Osteocyte (in vitro differentiated cells): Measurements from ENCODE around the gene LAMTOR3. TPM values are rescaled to one million over a fixed set of nuclear protein-coding genes. Genes with fewer than 3 reads are reported as not detected.

Source experiments
- DNase-seq: peaks from one replicate; pipeline ENCODE4 v3.0.0; 2021; ENCODE audit warnings: mixed read lengths; ENCODE audit not compliant: unreplicated experiment; ENCODE audit errors: extremely low spot score
- H3K27ac Mint-ChIP-seq: one replicate; pipeline ENCODE4 v1.8.0; 2021; ENCODE audit warnings: mild to moderate bottlenecking, mixed read lengths; ENCODE audit not compliant: unreplicated experiment
- H3K27me3 Mint-ChIP-seq: one replicate; pipeline ENCODE4 v1.8.0; 2021; ENCODE audit warnings: mixed read lengths; ENCODE audit not compliant: unreplicated experiment
- H3K36me3 Mint-ChIP-seq: one replicate; pipeline ENCODE4 v1.8.0; 2021; ENCODE audit warnings: mixed read lengths; ENCODE audit not compliant: unreplicated experiment
- H3K4me1 Mint-ChIP-seq: one replicate; pipeline ENCODE4 v1.8.0; 2021; ENCODE audit warnings: mixed read lengths; ENCODE audit not compliant: unreplicated experiment
- H3K4me3 Mint-ChIP-seq: one replicate; pipeline ENCODE4 v1.8.0; 2021; ENCODE audit warnings: mild to moderate bottlenecking, moderate library complexity, mixed read lengths; ENCODE audit not compliant: unreplicated experiment
- H3K9me3 Mint-ChIP-seq: one replicate; pipeline ENCODE4 v1.8.0; 2021; ENCODE audit warnings: mixed read lengths; ENCODE audit not compliant: unreplicated experiment
- total RNA-seq: library from RNA; stranded (reverse); gene quantifications from 2 replicates; pipeline ENCODE4 v1.2.1, GENCODE V29; 2021
- TF ChIP-seq, protein P1 (sequence below): fragments of 200-600 bp; sonication (generic); IDR thresholded peaks from 2 replicates; pipeline ENCODE4 v1.5.0; 2021; ENCODE audit warnings: antibody characterized with exemption, mild to moderate bottlenecking, moderate library complexity

LAMTOR3 gene
- total RNA-seq, 1 donor from 2014 or later, result 44.7 TPM

DNA sequence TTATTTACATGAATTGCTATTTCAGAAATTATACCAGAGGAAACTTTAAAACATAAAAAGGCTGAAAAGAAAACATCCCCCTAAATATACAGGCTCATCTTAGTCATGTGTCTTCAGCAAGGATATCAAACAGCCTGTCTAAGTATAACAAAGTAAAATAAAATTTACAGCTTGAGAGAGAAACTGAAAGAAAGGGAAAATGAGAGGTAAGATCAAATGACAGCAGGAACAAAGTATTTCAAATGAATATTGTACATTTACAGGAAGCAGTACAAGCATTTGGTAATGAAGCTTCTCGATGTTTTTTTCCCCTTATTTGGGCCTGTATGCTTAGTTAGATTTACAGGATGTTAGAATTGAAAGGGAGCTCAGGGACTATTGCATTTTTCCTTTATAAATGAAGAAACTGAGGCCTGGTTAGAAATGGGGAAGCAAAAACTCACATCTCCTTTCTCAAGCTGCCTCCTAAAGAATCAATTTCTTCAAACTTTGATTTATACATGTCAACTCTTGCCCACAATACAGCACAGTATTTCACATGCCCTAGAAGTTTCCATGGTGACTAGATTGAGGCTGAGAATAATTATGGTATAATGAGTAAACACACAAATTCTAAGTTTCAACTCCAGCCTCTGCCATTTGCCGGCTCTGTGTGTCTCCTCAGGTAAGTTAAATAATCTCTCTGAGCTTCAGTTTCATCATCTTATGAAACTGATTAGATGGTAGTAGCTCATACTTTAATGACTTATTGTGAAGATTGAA, 48.3 kb downstream of the LAMTOR3 start:
- Mint-ChIP-seq H3K4me3 (no peak overlapping the region), H3K9me3 (no peaks in the 10 kb centered on the region), H3K36me3 (no peaks in the 10 kb centered on the region), H3K27me3 (peaks cover 6% of the 10 kb centered on the region), H3K4me1 (no peaks in the 10 kb centered on the region), H3K27ac (no peak overlapping the region)
- TF ChIP-seq, protein P1, sequence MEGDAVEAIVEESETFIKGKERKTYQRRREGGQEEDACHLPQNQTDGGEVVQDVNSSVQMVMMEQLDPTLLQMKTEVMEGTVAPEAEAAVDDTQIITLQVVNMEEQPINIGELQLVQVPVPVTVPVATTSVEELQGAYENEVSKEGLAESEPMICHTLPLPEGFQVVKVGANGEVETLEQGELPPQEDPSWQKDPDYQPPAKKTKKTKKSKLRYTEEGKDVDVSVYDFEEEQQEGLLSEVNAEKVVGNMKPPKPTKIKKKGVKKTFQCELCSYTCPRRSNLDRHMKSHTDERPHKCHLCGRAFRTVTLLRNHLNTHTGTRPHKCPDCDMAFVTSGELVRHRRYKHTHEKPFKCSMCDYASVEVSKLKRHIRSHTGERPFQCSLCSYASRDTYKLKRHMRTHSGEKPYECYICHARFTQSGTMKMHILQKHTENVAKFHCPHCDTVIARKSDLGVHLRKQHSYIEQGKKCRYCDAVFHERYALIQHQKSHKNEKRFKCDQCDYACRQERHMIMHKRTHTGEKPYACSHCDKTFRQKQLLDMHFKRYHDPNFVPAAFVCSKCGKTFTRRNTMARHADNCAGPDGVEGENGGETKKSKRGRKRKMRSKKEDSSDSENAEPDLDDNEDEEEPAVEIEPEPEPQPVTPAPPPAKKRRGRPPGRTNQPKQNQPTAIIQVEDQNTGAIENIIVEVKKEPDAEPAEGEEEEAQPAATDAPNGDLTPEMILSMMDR, result no peak
- no peak for DNase-seq

DNA sequence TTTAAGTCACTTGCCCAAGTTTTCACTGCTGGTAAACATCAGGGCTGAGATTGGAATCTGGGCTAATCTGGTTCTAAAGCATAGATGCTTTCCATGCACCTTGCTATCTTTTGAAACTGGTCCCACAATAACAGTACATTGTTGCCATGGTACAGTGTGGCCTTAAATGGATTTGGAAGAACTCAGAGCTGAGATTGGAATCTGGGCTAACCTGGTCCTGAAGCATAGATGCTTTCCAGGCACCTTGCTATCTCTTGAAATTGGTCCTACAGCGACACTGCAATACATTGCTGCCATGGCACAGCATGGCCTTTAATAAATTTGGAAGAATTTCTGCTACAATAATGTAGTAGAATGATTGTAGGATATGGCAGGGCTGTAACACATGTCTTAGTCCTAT, 49.0 kb downstream of the LAMTOR3 start:
- TF ChIP-seq, protein P1, result no peak
- Mint-ChIP-seq H3K27ac (no peak overlapping the region), H3K4me3 (no peak overlapping the region), H3K27me3 (peaks cover 6% of the 10 kb centered on the region), H3K36me3 (no peaks in the 10 kb centered on the region), H3K4me1 (no peaks in the 10 kb centered on the region), H3K9me3 (no peaks in the 10 kb centered on the region)
- no peak for DNase-seq

DNA sequence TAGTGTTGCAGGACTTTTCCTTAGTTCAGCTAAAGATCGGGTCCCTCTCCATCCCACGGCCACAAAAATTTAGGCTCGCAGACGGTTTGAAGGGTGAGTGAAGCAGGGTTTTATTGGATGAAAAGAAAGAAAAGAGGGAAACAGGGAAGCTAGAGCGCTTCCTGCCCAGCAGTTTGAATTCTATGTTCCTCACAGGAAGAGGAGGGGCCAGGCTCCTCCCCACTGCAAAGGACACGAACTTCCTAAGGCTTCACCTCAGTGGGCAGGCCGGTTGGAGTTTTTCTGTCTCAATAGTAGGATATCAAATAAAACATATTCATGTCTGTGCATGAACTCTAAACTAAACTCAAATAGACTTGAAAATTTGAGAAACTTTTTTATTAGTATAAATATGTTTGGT, 50.2 kb downstream of the LAMTOR3 start:
- no peaks in the 10 kb centered on the region for H3K9me3 Mint-ChIP-seq
- peaks cover 11% of the 10 kb centered on the region for H3K27me3 Mint-ChIP-seq
- H3K36me3 Mint-ChIP-seq, result no peaks in the 10 kb centered on the region
- H3K4me3 Mint-ChIP-seq, result no peak overlapping the region
- H3K27ac Mint-ChIP-seq, result no peak overlapping the region
- TF ChIP-seq, protein P1, result no peak
- H3K4me1 Mint-ChIP-seq, result no peaks in the 10 kb centered on the region
- no peak for DNase-seq

DNA sequence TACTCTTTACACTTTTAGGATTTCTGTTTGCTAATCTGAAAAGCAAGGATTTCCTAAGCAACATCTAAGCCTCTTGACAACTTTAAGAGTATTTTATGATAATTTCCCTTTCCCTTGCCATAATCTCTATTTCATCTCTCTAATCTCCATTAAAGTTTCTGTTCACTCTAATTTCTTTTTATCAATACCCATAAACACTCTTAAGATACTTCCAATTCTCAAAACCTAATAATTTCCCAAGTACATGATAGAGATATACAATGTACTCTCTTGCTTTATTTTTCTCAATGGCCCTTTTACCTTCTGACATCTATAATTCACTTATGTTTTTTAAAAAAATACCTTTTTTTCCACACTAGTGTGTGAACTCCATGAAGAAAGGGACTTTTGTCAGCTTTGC, 50.8 kb downstream of the LAMTOR3 start:
- Mint-ChIP-seq H3K27ac (no peak overlapping the region), H3K4me1 (no peaks in the 10 kb centered on the region), H3K36me3 (no peaks in the 10 kb centered on the region), H3K9me3 (no peaks in the 10 kb centered on the region), H3K27me3 (peaks cover 11% of the 10 kb centered on the region), H3K4me3 (no peak overlapping the region)
- DNase-seq, result no peak
- TF ChIP-seq, protein P1, result no peak

DNA sequence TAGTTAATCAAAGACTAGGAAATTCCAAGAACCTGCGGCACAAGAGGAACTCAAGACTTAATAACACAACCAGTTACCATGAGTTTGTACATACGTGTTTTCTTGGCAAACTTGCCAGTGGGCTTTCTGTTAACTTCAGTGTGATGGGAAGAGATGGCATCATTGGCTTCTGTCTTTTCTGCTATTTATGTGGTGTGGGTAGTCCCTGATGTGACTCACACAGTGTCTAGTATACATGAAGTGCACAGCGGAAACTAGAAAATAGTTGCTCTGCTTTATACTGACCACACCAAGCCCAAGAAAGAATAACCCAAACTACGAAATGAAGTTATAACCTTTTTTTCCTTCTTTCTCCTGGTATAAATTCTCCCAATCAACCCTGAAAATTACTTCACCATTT, 53.1 kb downstream of the LAMTOR3 start:
- Mint-ChIP-seq H3K27ac (no peak overlapping the region), H3K4me3 (no peak overlapping the region), H3K36me3 (no peaks in the 10 kb centered on the region), H3K9me3 (no peaks in the 10 kb centered on the region), H3K27me3 (peaks cover 11% of the 10 kb centered on the region), H3K4me1 (no peaks in the 10 kb centered on the region)
- TF ChIP-seq, protein P1, result no peak
- no peak for DNase-seq
